Gastrocnemius medialis (tissue), 4 donors: ENCODE measurements around the gene RIC8B. TPM values are rescaled to one million over a fixed set of nuclear protein-coding genes. Genes with fewer than 3 reads are reported as not detected.

ENCODE experiments used
- ATAC-seq, 2 donors: fragments of 150-250 bp; one replicate each; pipeline ENCODE4 v1.9.1; 2016
- DNase-seq, 2 donors: peaks; one replicate each; pipeline ENCODE4 v3.0.0-alpha.2; 2019
- H3K27ac ChIP-seq, 4 donors: fragments of 200-600 bp; sonication (generic); 1 replicate in 1 of 4; 2 replicates in 3 of 4; pipeline ENCODE4 v1.5.1; 2016 to 2018; ENCODE audit warnings: mild to moderate bottlenecking in 2 of 4, moderate library complexity in 1 of 4
- H3K27me3 ChIP-seq, 3 donors: fragments of 200-600 bp; sonication (generic) in 2 of 3; 1 replicate in 1 of 3; 2 replicates in 2 of 3; pipeline versions ENCODE4 v1.5.1 to v1.6.0; 2016 to 2019; ENCODE audit warnings: mild to moderate bottlenecking in 1 of 3, moderate library complexity in 1 of 3
- H3K36me3 ChIP-seq, 2 donors: fragments of 200-600 bp; sonication (generic) in 1 of 2; one replicate each; pipeline ENCODE4 v1.5.1; 2017 to 2018
- H3K4me1 ChIP-seq, 2 donors: fragments of 200-600 bp; sonication (generic) in 1 of 2; one replicate each; pipeline ENCODE4 v1.5.1; 2016 to 2017; ENCODE audit warnings: mild to moderate bottlenecking in 2 of 2
- H3K4me3 ChIP-seq, 4 donors: fragments of 200-600 bp; sonication (generic) in 3 of 4; 1 replicate in 1 of 4; 2 replicates in 3 of 4; pipeline ENCODE4 v1.5.1; 2016 to 2019; ENCODE audit warnings: mild to moderate bottlenecking in 2 of 4
- H3K9me3 ChIP-seq, 3 donors: fragments of 200-600 bp; sonication (generic) in 2 of 3; 1 replicate in 1 of 3; 2 replicates in 2 of 3; pipeline ENCODE4 v1.5.1; 2016 to 2019
- CTCF ChIP-seq, 5 experiments: fragments of 450-650 bp in 3 of 5; fragments of 200-600 bp in 2 of 5; sonication (generic) in 2 of 5; IDR thresholded peaks in 4 of 5; conservative IDR thresholded peaks in 1 of 5; 1 replicate in 4 of 5; 2 replicates in 1 of 5; pipeline ENCODE4 v1.5.1; 2016 to 2019; ENCODE audit warnings: antibody characterized with exemption in 5 of 5, mild to moderate bottlenecking in 3 of 5, moderate library complexity in 3 of 5
- POLR2A ChIP-seq, 2 donors: fragments of 450-650 bp; IDR thresholded peaks; one replicate each; pipeline ENCODE4 v1.6.1; 2017; ENCODE audit warnings: antibody characterized with exemption in 2 of 2, mild to moderate bottlenecking in 2 of 2, moderate library complexity in 2 of 2
- in situ Hi-C, 4 donors: fragments of 200-750 bp; cut with MboI; loops; one replicate each; pipeline versions ENCODE4 v1.15.0 to v1.8.0; 2017; ENCODE audit warnings: low sequenced_read_pairs in 4 of 4
- intact Hi-C: fragments of 100-400 bp; cut with DNase I; formaldehyde crosslinking; loops from one replicate; pipeline ENCODE4 v1.15.1; 2023; ENCODE audit warnings: low total_unique reads
- total RNA-seq, 4 donors: library from RNA; depleted of rRNA; stranded (reverse); fragments of >200 nt; gene quantifications; one replicate each; pipeline versions ENCODE4 v1.1.0 to v1.2.3, GENCODE V29; 2016

Gene RIC8B
- total RNA-seq, 4 donors from 2014 or later: 6.1 to 16.0 (median 10.0) TPM

GRCh38 chr12:106782619-106783018 is 8.1 kb downstream of the RIC8B start:
- in situ Hi-C loops: no loop called here

GRCh38 chr12:106783515-106783914 is 9.0 kb downstream of the RIC8B start:
- Histone ChIP-seq H3K4me3 (no peak overlapping the region), H3K27me3 (no peaks in the 10 kb centered on the region), H3K9me3 (no peaks in the 10 kb centered on the region), H3K27ac (peak overlapping the region in 2 of 4 donors; percentile 3 to 65), H3K4me1 (peaks cover 37 to 41% of the 10 kb centered on the region in 2 donors), H3K36me3 (peaks cover 0 to 14% of the 10 kb centered on the region in 2 donors)
- in situ Hi-C loops: no loop called here
- ATAC-seq: no peak
- intact Hi-C loops: no loop called here
- DNase-seq: no peak
- no peak for TF ChIP-seq CTCF (IDR thresholded peaks at IDR 0.05 in 4 of 5, conservative IDR thresholded peaks at IDR 0.05 in 1 of 5)
- TF ChIP-seq POLR2A (IDR thresholded peaks at IDR 0.05): no peak

More at GRCh38 chr12:106782619-106783018, 8.1 kb downstream of the RIC8B start:
- ATAC-seq (peak in 1 of 2 donors; percentile 37), DNase-seq (no peak)
- no peaks in the 10 kb centered on the region for H3K27me3 ChIP-seq
- no peaks in the 10 kb centered on the region for H3K9me3 ChIP-seq
- H3K4me1 ChIP-seq: peaks cover 37 to 41% of the 10 kb centered on the region in 2 donors
- TF ChIP-seq POLR2A (IDR thresholded peaks at IDR 0.05) (no peak), CTCF (IDR thresholded peaks at IDR 0.05 in 4 of 5, conservative IDR thresholded peaks at IDR 0.05 in 1 of 5) (no peak)
- peaks cover 0 to 14% of the 10 kb centered on the region in 2 donors for H3K36me3 ChIP-seq
- intact Hi-C loops: no loop called here
- H3K4me3 ChIP-seq: no peak overlapping the region
- H3K27ac ChIP-seq: peak overlapping the region; percentile 21 to 65 (median 32)

DNA sequence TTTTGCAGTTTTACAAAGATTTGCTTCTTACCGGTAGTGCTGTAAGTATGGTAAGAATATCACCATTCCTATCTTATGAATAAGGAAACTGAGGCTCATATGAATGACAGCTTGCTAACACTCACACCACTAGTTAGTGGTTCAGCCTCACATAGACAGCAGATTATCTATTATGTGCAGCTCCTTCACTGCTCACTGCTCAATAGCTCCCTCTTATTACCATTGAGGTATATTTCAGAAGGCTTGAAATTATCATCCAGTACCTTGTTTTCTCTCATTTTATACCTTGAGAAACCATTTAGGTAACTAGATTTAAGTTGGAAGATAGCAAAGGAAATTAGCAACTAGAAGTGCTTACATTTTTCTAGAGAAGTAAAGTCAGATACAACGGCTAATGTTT is 15.5 kb downstream of the RIC8B start:
- in situ Hi-C loops: no loop called here
- Histone ChIP-seq H3K4me1 (no peaks in the 10 kb centered on the region), H3K4me3 (no peak overlapping the region), H3K27ac (no peak overlapping the region), H3K9me3 (no peaks in the 10 kb centered on the region), H3K36me3 (peaks cover 0 to 15% of the 10 kb centered on the region in 2 donors), H3K27me3 (no peaks in the 10 kb centered on the region)
- intact Hi-C loops: no loop called here
- no peak for TF ChIP-seq CTCF (IDR thresholded peaks at IDR 0.05 in 4 of 5, conservative IDR thresholded peaks at IDR 0.05 in 1 of 5)
- TF ChIP-seq POLR2A (IDR thresholded peaks at IDR 0.05): no peak
- DNase-seq: no peak
- no peak for ATAC-seq

DNA sequence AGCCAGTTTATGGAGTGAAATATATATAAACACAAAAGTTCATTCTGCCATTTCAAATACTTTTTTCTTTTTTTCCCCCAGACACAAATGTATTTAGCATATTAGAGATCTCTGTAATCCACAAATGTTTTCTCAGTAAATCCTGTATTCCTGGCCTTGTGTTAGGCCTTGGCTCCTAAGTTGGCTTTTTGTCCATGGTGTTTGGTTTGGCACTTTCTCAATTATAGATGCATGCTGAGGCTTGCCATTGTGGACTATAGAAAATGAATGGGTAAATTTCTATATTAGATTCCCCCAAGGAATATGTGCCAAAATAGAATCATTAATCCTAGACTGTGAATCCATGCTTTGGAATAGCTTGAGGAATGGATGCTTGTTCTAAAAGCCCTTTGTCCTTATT is 17.0 kb downstream of the RIC8B start:
- Histone ChIP-seq H3K4me3 (no peak overlapping the region), H3K27ac (no peak overlapping the region), H3K36me3 (peaks cover 0 to 11% of the 10 kb centered on the region in 2 donors), H3K9me3 (no peaks in the 10 kb centered on the region), H3K4me1 (no peaks in the 10 kb centered on the region), H3K27me3 (no peaks in the 10 kb centered on the region)
- in situ Hi-C loops (no loop called here), intact Hi-C loops (no loop called here)
- ATAC-seq: no peak
- TF ChIP-seq POLR2A (IDR thresholded peaks at IDR 0.05) (no peak), CTCF (IDR thresholded peaks at IDR 0.05 in 4 of 5, conservative IDR thresholded peaks at IDR 0.05 in 1 of 5) (no peak)
- DNase-seq: no peak

- H3K4me1 ChIP-seq: no peaks in the 10 kb centered on the region
- no peaks in the 10 kb centered on the region for H3K27me3 ChIP-seq
- peaks cover 0 to 11% of the 10 kb centered on the region in 2 donors for H3K36me3 ChIP-seq
- intact Hi-C loops (no loop called here), in situ Hi-C loops (no loop called here)
- TF ChIP-seq POLR2A (IDR thresholded peaks at IDR 0.05) (no peak), CTCF (IDR thresholded peaks at IDR 0.05 in 4 of 5, conservative IDR thresholded peaks at IDR 0.05 in 1 of 5) (no peak)
- ATAC-seq (no peak), DNase-seq (no peak)
- no peak overlapping the region for H3K27ac ChIP-seq
- no peaks in the 10 kb centered on the region for H3K9me3 ChIP-seq
- H3K4me3 ChIP-seq: no peak overlapping the region
Measured at GRCh38 chr12:106794369-106794768, 19.9 kb downstream of the RIC8B start.
